HL-60 (cell line): ENCODE measurements around the gene PCDH12.
A peak's percentile ranks its signal among the peaks of the same experiment; 100 is the strongest.

Source experiments
- DNase-seq, 2 experiments: peaks; one replicate each; pipeline ENCODE4 v3.0.0-alpha.2; 2010 to 2020; ENCODE audit warnings: low read depth in 1 of 2, low spot score in 1 of 2
- H3K27ac ChIP-seq: fragments of 250-450 bp; sonication (Bioruptor Pico); replicated peaks from 2 replicates; pipeline ENCODE4 v1.5.1; 2020; ENCODE audit warnings: mild to moderate bottlenecking, moderate library complexity
- H3K27me3 ChIP-seq: fragments of 250-450 bp; sonication (Bioruptor Pico); 2 replicates; pipeline ENCODE4 v1.5.1; 2021; ENCODE audit warnings: mild to moderate bottlenecking, moderate library complexity; ENCODE audit not compliant: insufficient read depth, poor library complexity, severe bottlenecking
- H3K4me3 ChIP-seq: replicated peaks from 2 replicates; pipeline ENCODE4 v1.5.1; 2011; ENCODE audit warnings: mild to moderate bottlenecking, control low read depth, low read length; ENCODE audit not compliant: insufficient read depth
- CTCF ChIP-seq: IDR thresholded peaks from one replicate; pipeline ENCODE4 v1.5.1; 2011; ENCODE audit warnings: low read length, control low read depth, inconsistent platforms; ENCODE audit not compliant: insufficient read depth
- GABPA ChIP-seq: IDR thresholded peaks from 2 replicates; pipeline ENCODE4 v1.6.1; 2012; ENCODE audit warnings: low read depth
- POLR2AphosphoS5 ChIP-seq: IDR thresholded peaks from 2 replicates; pipeline ENCODE4 v1.6.1; 2012; ENCODE audit warnings: low read depth
- REST ChIP-seq: IDR thresholded peaks from 2 replicates; pipeline ENCODE4 v1.6.1; 2012; ENCODE audit warnings: low read depth; ENCODE audit not compliant: insufficient replicate concordance
- SPI1 ChIP-seq: IDR thresholded peaks from 2 replicates; pipeline ENCODE4 v1.6.1; 2012; ENCODE audit warnings: low read depth, mild to moderate bottlenecking, borderline replicate concordance
- long read RNA-seq: library from polyadenylated mRNA; unstranded; transcript quantifications from one replicate; pipeline ENCODE4 v2.0.0, GENCODE V29; 2020

PCDH12 gene
- long read RNA-seq, full-length matches to known transcripts = 1 of 1 reads
- long read RNA-seq, partial matches to known transcripts = 0 of 1 reads
- long read RNA-seq, other reads (novel, unspliced or antisense) = 0 of 1 reads

GRCh38 chr5:141958113-141958512 is at the start of gene PCDH12:
Gene PCDH12 (minus strand): TSS chr5:141958202. CDS start chr5:141957851, 351 bp downstream.
- no peak for TF ChIP-seq POLR2AphosphoS5
- Histone ChIP-seq H3K4me3 (no peak within 1 kb of the TSS), H3K27me3 (no peaks in the 10 kb centered on the region), H3K27ac (no peak within 1 kb of the TSS)
- DNase-seq = peak in 1 of 2 experiments; percentile 14

- TF ChIP-seq SPI1 (no peak), REST (no peak), GABPA (no peak), CTCF (no peak), POLR2AphosphoS5 (no peak)
- H3K4me3 ChIP-seq = no peak overlapping the region
- no peak for DNase-seq
- no peak overlapping the region for H3K27ac ChIP-seq
- H3K27me3 ChIP-seq = no peaks in the 10 kb centered on the region
These were observed 49.2 kb upstream of the PCDH12 start for GRCh38 chr5:142007237-142007544.

GRCh38 chr5:142006363-142007236 is 48.6 kb upstream of the PCDH12 start:
- H3K27ac ChIP-seq = no peak overlapping the region
- H3K4me3 ChIP-seq = no peak overlapping the region
- peak; percentile 36 to 49 for DNase-seq
- no peaks in the 10 kb centered on the region for H3K27me3 ChIP-seq
- no peak for TF ChIP-seq POLR2AphosphoS5
- TF ChIP-seq GABPA = no peak
- no peak for TF ChIP-seq CTCF
- TF ChIP-seq REST = no peak
- TF ChIP-seq SPI1 = no peak

GRCh38 chr5:142003266-142003800 is 45.3 kb upstream of the PCDH12 start:
- DNase-seq = no peak
- Histone ChIP-seq H3K4me3 (no peak overlapping the region), H3K27ac (no peak overlapping the region), H3K27me3 (no peaks in the 10 kb centered on the region)
- TF ChIP-seq GABPA (no peak), SPI1 (no peak)
